ENCODE data around the gene ANKRD12. TPM values are rescaled to one million over a fixed set of nuclear protein-coding genes. Genes with fewer than 3 reads are reported as not detected.
"Not testable (repeated sequence)": the region's sequence is repeated elsewhere in the genome, so short reads cannot be mapped to it uniquely, and the experiment has no call there.

ANKRD12 gene
- polyA plus RNA-seq, 1 donor (not counting 4 experiments of a cell fraction or from before 2014, with no cell fraction given): 8.0 TPM

DNA sequence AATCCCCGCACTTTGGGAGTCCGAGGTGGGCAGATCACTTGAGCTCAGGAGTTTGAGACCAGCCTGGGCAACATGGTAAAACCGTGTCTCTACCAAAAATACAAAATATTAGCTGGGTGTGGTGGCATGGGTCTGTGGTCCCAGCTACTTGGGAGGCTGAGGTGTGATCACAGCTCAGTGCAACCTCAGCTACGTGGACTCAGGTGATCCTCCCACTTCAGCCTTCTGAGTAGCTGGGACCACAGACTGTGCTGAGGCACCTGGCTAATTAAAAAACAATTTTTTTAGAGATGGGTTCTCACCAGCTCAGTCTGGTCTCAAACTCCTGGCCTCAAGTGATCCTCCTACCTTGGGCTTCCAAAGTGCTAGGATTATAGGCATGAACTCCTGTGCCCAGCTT lies 23.4 kb downstream of the ANKRD12 start:
- FAIRE-seq (no peak), DNase-seq (ENCODE audit: low read depth, low spot score) (no peak)
- no peak overlapping the region for H3K4me3 ChIP-seq (ENCODE audit: control insufficient read depth in 2 of 3, extremely low read depth in 1 of 3, insufficient read depth in 2 of 3, low read depth in 1 of 3, low read length in 3 of 3)
- peaks cover under 1% of the 10 kb centered on the region for H3K9me3 ChIP-seq (ENCODE audit: control insufficient read depth, low read depth, low read length)
- H3K9ac ChIP-seq (ENCODE audit: control insufficient read depth, extremely low read depth, insufficient read depth, low read length): no peak overlapping the region
- no peak overlapping the region for H3K4me2 ChIP-seq (ENCODE audit: control insufficient read depth, extremely low read depth, insufficient read depth, low read depth, low read length)
- no peak overlapping the region for H2AFZ ChIP-seq (ENCODE audit: control insufficient read depth, low read length)
- H3K27ac ChIP-seq (ENCODE audit: control insufficient read depth, insufficient read depth, low read length): no peak overlapping the region
- no peaks in the 10 kb centered on the region for H3K36me3 ChIP-seq (ENCODE audit: control insufficient read depth in 2 of 2, extremely low read depth in 1 of 2, insufficient read depth in 2 of 2, low read length in 2 of 2)
- TF ChIP-seq CTCF (optimal IDR thresholded peaks at IDR 0.05 in 1 of 3, IDR thresholded peaks at IDR 0.05 in 1 of 3, conservative IDR thresholded peaks at IDR 0.05 in 1 of 3; ENCODE audit: extremely low read depth in 1 of 3, insufficient read depth in 2 of 3, low read length in 3 of 3) (no peak), EZH2 (IDR thresholded peaks at IDR 0.05; ENCODE audit: low read length) (no peak)
- H4K20me1 ChIP-seq (ENCODE audit: control insufficient read depth, extremely low read depth, insufficient read depth, low read length): peaks cover 2% of the 10 kb centered on the region
- H3K4me1 ChIP-seq (ENCODE audit: control insufficient read depth, extremely low read depth, insufficient read depth, low read length): no peaks in the 10 kb centered on the region
- no peaks in the 10 kb centered on the region for H3K27me3 ChIP-seq (ENCODE audit: control insufficient read depth, extremely low read depth, insufficient read depth, low read length)
- dilution Hi-C loops (cut with MboI; ENCODE audit: extremely low pct_ligation_motif_present, low sequenced_read_pairs): no loop called here
- H3K9me1 ChIP-seq (ENCODE audit: control insufficient read depth, extremely low read depth, insufficient read depth, low read length): no peaks in the 10 kb centered on the region
- H3K79me2 ChIP-seq (ENCODE audit: control insufficient read depth, insufficient read depth, low read length): peaks cover 70% of the 10 kb centered on the region

- FAIRE-seq; H3K9me3 ChIP-seq (ENCODE audit: control insufficient read depth, low read depth, low read length); H3K4me1 ChIP-seq (ENCODE audit: control insufficient read depth, extremely low read depth, insufficient read depth, low read length); DNase-seq (ENCODE audit: low read depth, low spot score); H3K9me1 ChIP-seq (ENCODE audit: control insufficient read depth, extremely low read depth, insufficient read depth, low read length); H3K36me3 ChIP-seq (ENCODE audit: control insufficient read depth in 2 of 2, extremely low read depth in 1 of 2, insufficient read depth in 2 of 2, low read length in 2 of 2); dilution Hi-C loops (cut with MboI; ENCODE audit: extremely low pct_ligation_motif_present, low sequenced_read_pairs); H2AFZ ChIP-seq (ENCODE audit: control insufficient read depth, low read length); H3K27me3 ChIP-seq (ENCODE audit: control insufficient read depth, extremely low read depth, insufficient read depth, low read length); H3K4me2 ChIP-seq (ENCODE audit: control insufficient read depth, extremely low read depth, insufficient read depth, low read depth, low read length); H3K4me3 ChIP-seq (ENCODE audit: control insufficient read depth in 2 of 3, extremely low read depth in 1 of 3, insufficient read depth in 2 of 3, low read depth in 1 of 3, low read length in 3 of 3); H3K27ac ChIP-seq (ENCODE audit: control insufficient read depth, insufficient read depth, low read length); H4K20me1 ChIP-seq (ENCODE audit: control insufficient read depth, extremely low read depth, insufficient read depth, low read length); H3K9ac ChIP-seq (ENCODE audit: control insufficient read depth, extremely low read depth, insufficient read depth, low read length): not testable (repeated sequence)
- H3K79me2 ChIP-seq (ENCODE audit: control insufficient read depth, insufficient read depth, low read length): peaks cover 57% of the 10 kb centered on the region
Observed at GRCh38 chr18:9162663-9163062, 26.1 kb downstream of the ANKRD12 start.

GRCh38 chr18:9164149-9164548 lies 27.6 kb downstream of the ANKRD12 start:
- H3K4me3 ChIP-seq (ENCODE audit: control insufficient read depth in 2 of 3, extremely low read depth in 1 of 3, insufficient read depth in 2 of 3, low read depth in 1 of 3, low read length in 3 of 3); DNase-seq (ENCODE audit: low read depth, low spot score); H3K27me3 ChIP-seq (ENCODE audit: control insufficient read depth, extremely low read depth, insufficient read depth, low read length); H2AFZ ChIP-seq (ENCODE audit: control insufficient read depth, low read length); H3K9ac ChIP-seq (ENCODE audit: control insufficient read depth, extremely low read depth, insufficient read depth, low read length); H4K20me1 ChIP-seq (ENCODE audit: control insufficient read depth, extremely low read depth, insufficient read depth, low read length); FAIRE-seq; dilution Hi-C loops (cut with MboI; ENCODE audit: extremely low pct_ligation_motif_present, low sequenced_read_pairs); H3K9me1 ChIP-seq (ENCODE audit: control insufficient read depth, extremely low read depth, insufficient read depth, low read length); H3K4me1 ChIP-seq (ENCODE audit: control insufficient read depth, extremely low read depth, insufficient read depth, low read length); H3K9me3 ChIP-seq (ENCODE audit: control insufficient read depth, low read depth, low read length); H3K4me2 ChIP-seq (ENCODE audit: control insufficient read depth, extremely low read depth, insufficient read depth, low read depth, low read length); H3K36me3 ChIP-seq (ENCODE audit: control insufficient read depth in 2 of 2, extremely low read depth in 1 of 2, insufficient read depth in 2 of 2, low read length in 2 of 2); H3K27ac ChIP-seq (ENCODE audit: control insufficient read depth, insufficient read depth, low read length): not testable (repeated sequence)
- H3K79me2 ChIP-seq (ENCODE audit: control insufficient read depth, insufficient read depth, low read length): peaks cover 45% of the 10 kb centered on the region

DNA sequence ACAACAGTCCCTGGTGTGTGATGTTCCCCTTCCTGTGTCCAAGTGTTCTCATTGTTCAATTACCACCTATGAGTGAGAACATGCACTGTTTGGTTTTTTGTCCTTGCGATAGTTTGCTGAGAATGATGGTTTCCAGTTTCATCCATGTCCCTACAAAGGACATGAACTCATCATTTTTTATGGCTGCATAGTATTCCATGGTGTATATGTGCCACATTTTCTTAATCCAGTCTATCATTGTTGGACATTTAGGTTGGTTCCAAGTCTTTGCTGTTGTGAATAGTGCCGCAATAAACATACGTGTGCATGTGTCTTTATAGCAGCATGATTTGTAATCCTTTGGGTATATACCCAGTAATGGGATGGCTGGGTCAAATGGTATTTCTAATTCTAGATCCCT lies 29.3 kb downstream of the ANKRD12 start:
- H3K9me1 ChIP-seq (ENCODE audit: control insufficient read depth, extremely low read depth, insufficient read depth, low read length); H3K27me3 ChIP-seq (ENCODE audit: control insufficient read depth, extremely low read depth, insufficient read depth, low read length); FAIRE-seq; H3K4me2 ChIP-seq (ENCODE audit: control insufficient read depth, extremely low read depth, insufficient read depth, low read depth, low read length); H3K36me3 ChIP-seq (ENCODE audit: control insufficient read depth in 2 of 2, extremely low read depth in 1 of 2, insufficient read depth in 2 of 2, low read length in 2 of 2); H4K20me1 ChIP-seq (ENCODE audit: control insufficient read depth, extremely low read depth, insufficient read depth, low read length); H3K27ac ChIP-seq (ENCODE audit: control insufficient read depth, insufficient read depth, low read length); DNase-seq (ENCODE audit: low read depth, low spot score); H3K4me1 ChIP-seq (ENCODE audit: control insufficient read depth, extremely low read depth, insufficient read depth, low read length); H3K9me3 ChIP-seq (ENCODE audit: control insufficient read depth, low read depth, low read length); dilution Hi-C loops (cut with MboI; ENCODE audit: extremely low pct_ligation_motif_present, low sequenced_read_pairs); H3K9ac ChIP-seq (ENCODE audit: control insufficient read depth, extremely low read depth, insufficient read depth, low read length); H2AFZ ChIP-seq (ENCODE audit: control insufficient read depth, low read length); H3K4me3 ChIP-seq (ENCODE audit: control insufficient read depth in 2 of 3, extremely low read depth in 1 of 3, insufficient read depth in 2 of 3, low read depth in 1 of 3, low read length in 3 of 3): not testable (repeated sequence)
- H3K79me2 ChIP-seq (ENCODE audit: control insufficient read depth, insufficient read depth, low read length): peaks cover 41% of the 10 kb centered on the region
